Spinal cord (tissue), 10 donors: ENCODE results near the gene HSPA4. TPM values are rescaled to one million over a fixed set of nuclear protein-coding genes. Genes with fewer than 3 reads are reported as not detected.

Source experiments
- DNase-seq, 6 donors: peaks; one replicate each; pipeline versions ENCODE4 v3.0.0 to v3.0.0-alpha.2; 2013 to 2015; ENCODE audit warnings: low spot score in 6 of 6, low read depth in 4 of 6
- H3K27ac ChIP-seq: one replicate; pipeline ENCODE4 v1.5.1; 2013; ENCODE audit warnings: low read depth, low read length, control low read depth
- H3K27me3 ChIP-seq: one replicate; pipeline ENCODE4 v1.6.1; 2013; ENCODE audit warnings: low read length; ENCODE audit not compliant: control insufficient read depth, insufficient read depth
- H3K36me3 ChIP-seq: one replicate; pipeline ENCODE4 v1.6.1; 2013; ENCODE audit warnings: low read length; ENCODE audit not compliant: control insufficient read depth, insufficient read depth
- H3K4me1 ChIP-seq: one replicate; pipeline ENCODE4 v1.6.1; 2013; ENCODE audit warnings: low read length; ENCODE audit not compliant: control insufficient read depth, insufficient read depth
- H3K4me3 ChIP-seq: one replicate; pipeline ENCODE4 v1.5.1; 2013; ENCODE audit warnings: low read depth, low read length, control low read depth
- H3K9me3 ChIP-seq: one replicate; pipeline ENCODE4 v1.6.1; 2013; ENCODE audit warnings: low read length; ENCODE audit not compliant: control insufficient read depth, insufficient read depth
- WGBS: methylation state at CpG from one replicate; pipeline ENCODE4 v1.1.5; 2013; ENCODE audit warnings: missing lambda C conversion rate; ENCODE audit not compliant: insufficient coverage; 5-methylcytosine and 5-hydroxymethylcytosine counted together
- polyA plus RNA-seq, 2 donors: library from polyadenylated mRNA; unstranded; fragments of 120-200 nt; gene quantifications; one replicate each; pipeline ENCODE4 v1.2.1, GENCODE V29; 2013; ENCODE audit not compliant: insufficient read length in 2 of 2
- total RNA-seq, 2 donors: library from RNA; depleted of rRNA in 1 of 2; stranded (reverse); fragments of 120-200 nt in 1 of 2; fragments of >200 nt in 1 of 2; gene quantifications; one replicate each; pipeline versions ENCODE4 v1.2.3 to v1.2.4, GENCODE V29; 2013 to 2014
- donor health status: healthy.

HSPA4 gene
- total and polyA plus RNA-seq, 4 donors = 75.8 to 114 (median 87.7) TPM

- WGBS = 93% methylated on average over 3 of the region's 6 CpGs
- Histone ChIP-seq H3K4me3 (no peak overlapping the region), H3K27me3 (peaks cover 5% of the 10 kb centered on the region), H3K9me3 (no peaks in the 10 kb centered on the region), H3K4me1 (no peaks in the 10 kb centered on the region), H3K27ac (no peak overlapping the region), H3K36me3 (peaks cover 4% of the 10 kb centered on the region)
- DNase-seq = no peak
Measured at GRCh38 chr5:133110709-133111108, 58.9 kb downstream of the HSPA4 start.

GRCh38 chr5:133111299-133111698 is 59.5 kb downstream of the HSPA4 start:
- Histone ChIP-seq H3K36me3 (peaks cover 4% of the 10 kb centered on the region), H3K4me1 (no peaks in the 10 kb centered on the region), H3K27ac (no peak overlapping the region), H3K27me3 (peaks cover 5% of the 10 kb centered on the region), H3K4me3 (no peak overlapping the region), H3K9me3 (no peaks in the 10 kb centered on the region)
- DNase-seq = peak; percentile 72 to 96 (median 76)
- WGBS = 2% methylated on average over 7 of the region's 9 CpGs

GRCh38 chr5:133112026-133112660 is 60.3 kb downstream of the HSPA4 start:
- Histone ChIP-seq H3K27ac (no peak overlapping the region), H3K9me3 (no peaks in the 10 kb centered on the region), H3K27me3 (peaks cover 5% of the 10 kb centered on the region), H3K4me1 (peaks cover 6% of the 10 kb centered on the region), H3K4me3 (no peak overlapping the region), H3K36me3 (no peaks in the 10 kb centered on the region)
- 95% methylated on average over 13 of the region's 13 CpGs for WGBS
- no peak for DNase-seq

GRCh38 chr5:133113331-133114061 is 61.7 kb downstream of the HSPA4 start:
- 81% methylated on average over 10 of the region's 13 CpGs for WGBS

GRCh38 chr5:133114166-133114932 is 62.5 kb downstream of the HSPA4 start:
- Histone ChIP-seq H3K27ac (no peak overlapping the region), H3K4me3 (no peak overlapping the region), H3K36me3 (no peaks in the 10 kb centered on the region), H3K27me3 (peaks cover 5% of the 10 kb centered on the region), H3K4me1 (peaks cover 24% of the 10 kb centered on the region), H3K9me3 (no peaks in the 10 kb centered on the region)
- DNase-seq = no peak
- WGBS = 85% methylated on average over 12 of the region's 14 CpGs

More at GRCh38 chr5:133113331-133114061, 61.7 kb downstream of the HSPA4 start:
- Histone ChIP-seq H3K9me3 (no peaks in the 10 kb centered on the region), H3K4me3 (no peak overlapping the region), H3K27ac (no peak overlapping the region), H3K36me3 (no peaks in the 10 kb centered on the region), H3K4me1 (peaks cover 16% of the 10 kb centered on the region), H3K27me3 (peaks cover 5% of the 10 kb centered on the region)
- no peak for DNase-seq

GRCh38 chr5:133114933-133115310 is 63.1 kb downstream of the HSPA4 start:
- peaks cover 26% of the 10 kb centered on the region for H3K4me1 ChIP-seq
- WGBS = 80% methylated on average over 1 of the region's 1 CpG
- H3K27ac ChIP-seq = no peak overlapping the region
- peaks cover 5% of the 10 kb centered on the region for H3K27me3 ChIP-seq
- DNase-seq = no peak
- H3K36me3 ChIP-seq = no peaks in the 10 kb centered on the region
- no peak overlapping the region for H3K4me3 ChIP-seq
- H3K9me3 ChIP-seq = no peaks in the 10 kb centered on the region

- Histone ChIP-seq H3K4me1 (peaks cover 37% of the 10 kb centered on the region), H3K4me3 (no peak overlapping the region), H3K27ac (no peak overlapping the region), H3K9me3 (no peaks in the 10 kb centered on the region), H3K27me3 (peaks cover 2% of the 10 kb centered on the region), H3K36me3 (no peaks in the 10 kb centered on the region)
- DNase-seq = no peak
- WGBS = 90% methylated on average over 2 of the region's 2 CpGs
Measured at GRCh38 chr5:133116601-133117000, 64.8 kb downstream of the HSPA4 start.

- H3K27me3 ChIP-seq = peaks cover under 1% of the 10 kb centered on the region
- H3K4me1 ChIP-seq = peaks cover 37% of the 10 kb centered on the region
- WGBS = 71% methylated on average over 5 of the region's 10 CpGs
- H3K9me3 ChIP-seq = no peaks in the 10 kb centered on the region
- no peaks in the 10 kb centered on the region for H3K36me3 ChIP-seq
- H3K27ac ChIP-seq = no peak overlapping the region
- no peak overlapping the region for H3K4me3 ChIP-seq
- no peak for DNase-seq
Measured at GRCh38 chr5:133117166-133117911, 65.5 kb downstream of the HSPA4 start.

- 85% methylated on average over 5 of the region's 9 CpGs for WGBS
- H3K9me3 ChIP-seq = no peaks in the 10 kb centered on the region
Measured at GRCh38 chr5:133117912-133118445, 66.2 kb downstream of the HSPA4 start.

More at GRCh38 chr5:133117912-133118445, 66.2 kb downstream of the HSPA4 start:
- peak in 1 of 6 donors; percentile 77 for DNase-seq
- H3K4me3 ChIP-seq = no peak overlapping the region
- peaks cover 37% of the 10 kb centered on the region for H3K4me1 ChIP-seq
- H3K27me3 ChIP-seq = no peaks in the 10 kb centered on the region
- no peak overlapping the region for H3K27ac ChIP-seq
- H3K36me3 ChIP-seq = no peaks in the 10 kb centered on the region
